ENCODE measurements around the gene PTPRO.

- TF ChIP-seq, protein P1, sequence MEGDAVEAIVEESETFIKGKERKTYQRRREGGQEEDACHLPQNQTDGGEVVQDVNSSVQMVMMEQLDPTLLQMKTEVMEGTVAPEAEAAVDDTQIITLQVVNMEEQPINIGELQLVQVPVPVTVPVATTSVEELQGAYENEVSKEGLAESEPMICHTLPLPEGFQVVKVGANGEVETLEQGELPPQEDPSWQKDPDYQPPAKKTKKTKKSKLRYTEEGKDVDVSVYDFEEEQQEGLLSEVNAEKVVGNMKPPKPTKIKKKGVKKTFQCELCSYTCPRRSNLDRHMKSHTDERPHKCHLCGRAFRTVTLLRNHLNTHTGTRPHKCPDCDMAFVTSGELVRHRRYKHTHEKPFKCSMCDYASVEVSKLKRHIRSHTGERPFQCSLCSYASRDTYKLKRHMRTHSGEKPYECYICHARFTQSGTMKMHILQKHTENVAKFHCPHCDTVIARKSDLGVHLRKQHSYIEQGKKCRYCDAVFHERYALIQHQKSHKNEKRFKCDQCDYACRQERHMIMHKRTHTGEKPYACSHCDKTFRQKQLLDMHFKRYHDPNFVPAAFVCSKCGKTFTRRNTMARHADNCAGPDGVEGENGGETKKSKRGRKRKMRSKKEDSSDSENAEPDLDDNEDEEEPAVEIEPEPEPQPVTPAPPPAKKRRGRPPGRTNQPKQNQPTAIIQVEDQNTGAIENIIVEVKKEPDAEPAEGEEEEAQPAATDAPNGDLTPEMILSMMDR (IDR thresholded peaks at IDR 0.05): no peak
- TF ChIP-seq ZFX (IDR thresholded peaks at IDR 0.05; ENCODE audit: borderline replicate concordance): no peak
Measured at GRCh38 chr12:15540469-15540872, 218.2 kb downstream of the PTPRO start.
